Activated B cell treated with CpG ODN at 0.5 μM for 24 hours (primary cell): Measurements from ENCODE around the gene PKP3. TPM values are rescaled to one million over a fixed set of nuclear protein-coding genes. Genes with fewer than 3 reads are reported as not detected.

Experiments used
- ATAC-seq: fragments of 200-7000 bp; cut with Tn5 transposase; one replicate; pipeline ENCODE4 v1.10.0; 2021; ENCODE audit warnings: low read depth, mild to moderate bottlenecking, moderate library complexity
- CTCF ChIA-PET: fragments of 350-600 bp; sonication (Branson Sonifier 250); formaldehyde crosslinking; loops from one replicate; lab custom pipeline; 2021; ENCODE audit warnings: antibody characterized with exemption; lab: Charles Lee
- POLR2A ChIA-PET: fragments of 350-600 bp; sonication (Branson Sonifier 250); formaldehyde crosslinking; loops from one replicate; lab custom pipeline; 2021; ENCODE audit warnings: antibody characterized with exemption; lab: Charles Lee
- DNase-seq: peaks from one replicate; pipeline ENCODE4 v3.0.0; 2022
- H3K27ac Mint-ChIP-seq: one replicate; pipeline ENCODE4 v1.8.0; 2020; ENCODE audit warnings: mixed read lengths
- H3K27me3 Mint-ChIP-seq: one replicate; pipeline ENCODE4 v1.8.0; 2021; ENCODE audit warnings: mixed read lengths
- H3K36me3 Mint-ChIP-seq: one replicate; pipeline ENCODE4 v1.8.0; 2021; ENCODE audit warnings: low read depth, mixed read lengths
- H3K4me1 Mint-ChIP-seq: one replicate; pipeline ENCODE4 v1.8.0; 2021; ENCODE audit warnings: mixed read lengths
- H3K4me3 Mint-ChIP-seq: one replicate; pipeline ENCODE4 v1.8.0; 2020; ENCODE audit warnings: mild to moderate bottlenecking, mixed read lengths
- H3K9me3 Mint-ChIP-seq: one replicate; pipeline ENCODE4 v1.8.0; 2020; ENCODE audit warnings: mixed read lengths
- CTCF ChIP-seq: fragments of 200-600 bp; IDR thresholded peaks from one replicate; pipeline ENCODE4 v1.8.0; 2022; ENCODE audit warnings: antibody characterized with exemption, mild to moderate bottlenecking
- intact Hi-C: fragments of 100-400 bp; cut with micrococcal nuclease; formaldehyde crosslinking; loops from one replicate; pipeline ENCODE4 v1.15.1; 2024
- total RNA-seq: library from RNA; stranded (reverse); gene quantifications from 2 replicates; pipeline ENCODE4 v1.2.3, GENCODE V29; 2022

PKP3 gene
- total RNA-seq, 1 donor from 2014 or later, result 0.18 TPM

GRCh38 chr11:355581-356458 lies 38.2 kb upstream of the PKP3 start:
- CTCF ChIA-PET, result interaction anchor here (0.7 to 3.8 kb wide), 9 partner anchors 10 to 105 kb away, joined by 3 to 26 read pairs (median 3); partner anchors contain the start of gene NLRP6
- intact Hi-C loops, result loop anchor here (1.0 kb wide), 4 partner anchors 51 to 149 kb away; partner anchors contain the start of genes BET1L and RIC8A
- Mint-ChIP-seq H3K36me3 (no peaks in the 10 kb centered on the region), H3K27me3 (no peaks in the 10 kb centered on the region), H3K4me3 (peak overlapping the region; percentile 77), H3K27ac (peak overlapping the region; percentile 90), H3K4me1 (peaks cover 26% of the 10 kb centered on the region), H3K9me3 (no peaks in the 10 kb centered on the region)
- peak; percentile 70 for DNase-seq
- no peak for TF ChIP-seq CTCF
- ATAC-seq, result peak; percentile 72
- POLR2A ChIA-PET, result interaction anchor here (0.6 to 3.0 kb wide), 38 partner anchors 8 to 476 kb away, joined by 3 to 38 read pairs (median 4); partner anchors contain the start of genes BET1L, IFITM1, IFITM2 and LRRC56

- Mint-ChIP-seq H3K27ac (no peak overlapping the region), H3K4me3 (no peak overlapping the region), H3K4me1 (peaks cover 24% of the 10 kb centered on the region), H3K36me3 (no peaks in the 10 kb centered on the region), H3K27me3 (no peaks in the 10 kb centered on the region), H3K9me3 (no peaks in the 10 kb centered on the region)
- ATAC-seq (no peak), DNase-seq (no peak)
- CTCF ChIA-PET, result interaction anchor here (1.4 to 3.8 kb wide), 3 partner anchors 51 to 105 kb away, joined by 3 to 26 read pairs (median 12); no protein-coding TSS in a partner anchor
- POLR2A ChIA-PET, result interaction anchor here (1.7 to 3.0 kb wide), 7 partner anchors 27 to 149 kb away, joined by 4 to 38 read pairs (median 21); partner anchors contain the start of genes BET1L and RIC8A
- no peak for TF ChIP-seq CTCF
- intact Hi-C loops, result loop anchor here (1.0 kb wide), 3 partner anchors 51 to 106 kb away; no protein-coding TSS in a partner anchor
These were observed 37.4 kb upstream of the PKP3 start for GRCh38 chr11:356610-357009.

GRCh38 chr11:357582-357981 lies 36.4 kb upstream of the PKP3 start:
- DNase-seq (no peak), ATAC-seq (no peak)
- ChIA-PET CTCF (no interaction called here), POLR2A (no interaction called here)
- Mint-ChIP-seq H3K9me3 (no peaks in the 10 kb centered on the region), H3K4me1 (peaks cover 21% of the 10 kb centered on the region), H3K27me3 (no peaks in the 10 kb centered on the region), H3K27ac (no peak overlapping the region), H3K36me3 (no peaks in the 10 kb centered on the region), H3K4me3 (no peak overlapping the region)
- intact Hi-C loops, result no loop called here
- TF ChIP-seq CTCF, result no peak

- ChIA-PET CTCF (no interaction called here), POLR2A (no interaction called here)
- H3K4me3 Mint-ChIP-seq, result no peak overlapping the region
- ATAC-seq, result no peak
- no peak for DNase-seq
- no peaks in the 10 kb centered on the region for H3K9me3 Mint-ChIP-seq
- no peak overlapping the region for H3K27ac Mint-ChIP-seq
- H3K4me1 Mint-ChIP-seq, result peaks cover 21% of the 10 kb centered on the region
- no peak for TF ChIP-seq CTCF
- H3K27me3 Mint-ChIP-seq, result no peaks in the 10 kb centered on the region
- H3K36me3 Mint-ChIP-seq, result no peaks in the 10 kb centered on the region
- intact Hi-C loops, result no loop called here
These were observed 35.7 kb upstream of the PKP3 start for GRCh38 chr11:358129-358800.
